ENCODE measurements around the gene UBA1.

UBA1 gene

GRCh38 chrX:47148946-47149345 is 44.7 kb upstream of the UBA1 start:
- TF ChIP-seq CTCF (IDR thresholded peaks at IDR 0.05) = no peak

- no peak for TF ChIP-seq CTCF (IDR thresholded peaks at IDR 0.05)
Measured at GRCh38 chrX:47151435-47151834, 42.2 kb upstream of the UBA1 start.

- no peak for TF ChIP-seq CTCF (IDR thresholded peaks at IDR 0.05)
Measured at GRCh38 chrX:47156611-47157520, 36.8 kb upstream of the UBA1 start.

GRCh38 chrX:47158131-47158530 is 35.5 kb upstream of the UBA1 start:
- no peak for TF ChIP-seq CTCF (IDR thresholded peaks at IDR 0.05)

GRCh38 chrX:47158781-47159180 is 34.8 kb upstream of the UBA1 start:
- no peak for TF ChIP-seq CTCF (IDR thresholded peaks at IDR 0.05)

GRCh38 chrX:47160781-47161180 is 32.8 kb upstream of the UBA1 start:
- no peak for TF ChIP-seq CTCF (IDR thresholded peaks at IDR 0.05)

GRCh38 chrX:47162927-47163583 is 30.6 kb upstream of the UBA1 start:
- no peak for TF ChIP-seq CTCF (IDR thresholded peaks at IDR 0.05)

Measured in LNCAP (cell line).